Caco-2 (cell line): ENCODE data around the gene PTPRG. TPM values are rescaled to one million over a fixed set of nuclear protein-coding genes. Genes with fewer than 3 reads are reported as not detected.

Experiments used
- BruUV-seq: library from RNA; stranded (reverse); fragments of 400-500 nt; replicated peaks from 2 replicates; lab custom pipeline; 2021; lab: Mats Ljungman, UMichigan
- CTCF ChIA-PET: fragments of 300-600 bp; sonication (Branson Sonifier 250); formaldehyde crosslinking; loops from one replicate; lab custom pipeline; 2022; ENCODE audit warnings: antibody characterized with exemption; lab: Charles Lee
- POLR2A ChIA-PET: fragments of 300-600 bp; sonication (Branson Sonifier 250); formaldehyde crosslinking; loops from one replicate; lab custom pipeline; 2022; ENCODE audit warnings: antibody characterized with exemption; lab: Charles Lee
- DNase-seq, 2 experiments: peaks; one replicate each; pipeline versions ENCODE4 v3.0.0 to v3.0.0-alpha.2; 2020 to 2022
- H3K27me3 ChIP-seq: replicated peaks from 2 replicates; pipeline ENCODE4 v1.6.0; 2011; ENCODE audit warnings: low read length; ENCODE audit not compliant: control insufficient read depth, insufficient read depth
- H3K36me3 ChIP-seq: 2 replicates; pipeline ENCODE4 v1.5.1; 2011; ENCODE audit warnings: low read length; ENCODE audit not compliant: control insufficient read depth, insufficient read depth
- H3K4me1 ChIP-seq: fragments of 250-450 bp; sonication (Bioruptor Pico); 2 replicates; pipeline ENCODE4 v1.5.1; 2020; ENCODE audit warnings: mild to moderate bottlenecking
- H3K4me3 ChIP-seq: 2 replicates; pipeline ENCODE4 v1.5.1; 2011; ENCODE audit warnings: low read depth, mild to moderate bottlenecking, control low read depth, low read length
- H3K9me3 ChIP-seq: fragments of 250-450 bp; sonication (Bioruptor Pico); 2 replicates; pipeline ENCODE4 v1.5.1; 2020; ENCODE audit warnings: mild to moderate bottlenecking, moderate library complexity
- H3K27ac Mint-ChIP-seq: one replicate; pipeline ENCODE4 v1.8.0; 2022; ENCODE audit warnings: mixed read lengths; ENCODE audit not compliant: unreplicated experiment
- H3K27me3 Mint-ChIP-seq: one replicate; pipeline ENCODE4 v1.8.0; 2022; ENCODE audit warnings: mixed read lengths; ENCODE audit not compliant: insufficient read depth, unreplicated experiment
- H3K36me3 Mint-ChIP-seq: one replicate; pipeline ENCODE4 v1.8.0; 2022; ENCODE audit warnings: mild to moderate bottlenecking, mixed read lengths; ENCODE audit not compliant: insufficient read depth, unreplicated experiment
- H3K4me1 Mint-ChIP-seq: one replicate; pipeline ENCODE4 v1.8.0; 2022; ENCODE audit warnings: low read depth, mixed read lengths; ENCODE audit not compliant: unreplicated experiment
- H3K4me3 Mint-ChIP-seq: one replicate; pipeline ENCODE4 v1.8.0; 2022; ENCODE audit warnings: mild to moderate bottlenecking, moderate library complexity, mixed read lengths; ENCODE audit not compliant: unreplicated experiment
- H3K9me3 Mint-ChIP-seq: one replicate; pipeline ENCODE4 v1.8.0; 2022; ENCODE audit warnings: mixed read lengths; ENCODE audit not compliant: unreplicated experiment
- CTCF ChIP-seq, 2 experiments: fragments of 200-600 bp in 1 of 2; IDR thresholded peaks; 1 replicate in 1 of 2; 2 replicates in 1 of 2; pipeline versions ENCODE4 v1.5.1 to v1.8.0; 2011 to 2022; ENCODE audit warnings: antibody characterized with exemption in 1 of 2, control low read depth in 1 of 2, inconsistent platforms in 1 of 2, low read depth in 1 of 2, low read length in 1 of 2, mild to moderate bottlenecking in 1 of 2, moderate library complexity in 1 of 2; ENCODE audit not compliant: insufficient read depth in 1 of 2, severe bottlenecking in 1 of 2, unreplicated experiment in 1 of 2
- intact Hi-C: fragments of 100-400 bp; cut with micrococcal nuclease; formaldehyde crosslinking; loops from one replicate; pipeline ENCODE4 v1.10.0; 2022; ENCODE audit not compliant: unreplicated experiment
- total RNA-seq: library from RNA; stranded (reverse); gene quantifications from 2 replicates; pipeline ENCODE4 v1.2.3, GENCODE V29; 2022

PTPRG gene
- total RNA-seq, 1 experiment from 2014 or later: 46.4 TPM

- no peak for DNase-seq
- Mint-ChIP-seq H3K4me1 (no peaks in the 10 kb centered on the region), H3K27me3 (no peaks in the 10 kb centered on the region), H3K4me3 (no peak overlapping the region), H3K27ac (no peak overlapping the region), H3K36me3 (peaks cover 5% of the 10 kb centered on the region), H3K9me3 (no peaks in the 10 kb centered on the region)
- intact Hi-C loops: no loop called here
- Histone ChIP-seq H3K9me3 (no peaks in the 10 kb centered on the region), H3K4me3 (no peak overlapping the region), H3K36me3 (no peaks in the 10 kb centered on the region), H3K4me1 (no peaks in the 10 kb centered on the region), H3K27me3 (no peaks in the 10 kb centered on the region)
- no TSS peak for BruUV-seq
- CTCF ChIA-PET: no interaction called here
- POLR2A ChIA-PET: no interaction called here
- no peak for TF ChIP-seq CTCF (IDR thresholded peaks at IDR 0.05; ENCODE audit: insufficient read depth in 1 of 2, low read depth in 1 of 2, low read length in 1 of 2, severe bottlenecking in 1 of 2, unreplicated experiment in 1 of 2)
These were observed 610.4 kb downstream of the PTPRG start for GRCh38 chr3:62171789-62172188.

DNA sequence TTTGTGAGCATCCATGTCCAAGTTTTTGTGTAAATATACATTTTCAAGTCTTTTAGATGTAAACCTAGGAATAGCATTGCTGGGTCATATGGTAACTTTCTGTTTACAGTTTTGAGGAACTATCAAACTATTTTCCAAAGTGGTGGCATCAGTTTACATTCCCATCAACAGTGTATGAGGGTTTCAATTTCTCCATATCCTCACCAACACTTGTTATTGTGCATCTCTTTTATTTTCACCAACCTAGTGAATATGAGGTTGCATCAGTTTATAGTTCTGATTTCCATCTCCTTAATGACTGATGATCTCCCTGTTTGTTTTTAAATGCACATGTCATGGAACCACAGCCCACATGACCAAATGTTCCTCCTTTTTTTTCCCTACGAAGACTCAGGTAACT, 610.8 kb downstream of the PTPRG start:
- no peak for DNase-seq
- Mint-ChIP-seq H3K9me3 (no peaks in the 10 kb centered on the region), H3K27ac (no peak overlapping the region), H3K27me3 (no peaks in the 10 kb centered on the region), H3K4me1 (no peaks in the 10 kb centered on the region), H3K36me3 (peaks cover 5% of the 10 kb centered on the region), H3K4me3 (no peak overlapping the region)
- CTCF ChIA-PET: no interaction called here
- Histone ChIP-seq H3K9me3 (no peaks in the 10 kb centered on the region), H3K36me3 (no peaks in the 10 kb centered on the region), H3K4me1 (no peaks in the 10 kb centered on the region), H3K4me3 (no peak overlapping the region), H3K27me3 (no peaks in the 10 kb centered on the region)
- BruUV-seq: no TSS peak
- intact Hi-C loops: no loop called here
- no peak for TF ChIP-seq CTCF (IDR thresholded peaks at IDR 0.05; ENCODE audit: insufficient read depth in 1 of 2, low read depth in 1 of 2, low read length in 1 of 2, severe bottlenecking in 1 of 2, unreplicated experiment in 1 of 2)
- POLR2A ChIA-PET: no interaction called here

- H3K27me3 ChIP-seq: no peaks in the 10 kb centered on the region
- ChIA-PET CTCF (no interaction called here), POLR2A (no interaction called here)
- no peaks in the 10 kb centered on the region for H3K27me3 Mint-ChIP-seq
- BruUV-seq: no TSS peak
- no peaks in the 10 kb centered on the region for H3K9me3 Mint-ChIP-seq
- peaks cover 5% of the 10 kb centered on the region for H3K36me3 Mint-ChIP-seq
- intact Hi-C loops: no loop called here
- no peaks in the 10 kb centered on the region for H3K4me1 Mint-ChIP-seq
- no peaks in the 10 kb centered on the region for H3K36me3 ChIP-seq
- H3K4me3 ChIP-seq: no peak overlapping the region
- no peak overlapping the region for H3K27ac Mint-ChIP-seq
- no peaks in the 10 kb centered on the region for H3K9me3 ChIP-seq
- no peak for DNase-seq
- no peaks in the 10 kb centered on the region for H3K4me1 ChIP-seq
- H3K4me3 Mint-ChIP-seq: no peak overlapping the region
- TF ChIP-seq CTCF (IDR thresholded peaks at IDR 0.05; ENCODE audit: insufficient read depth in 1 of 2, low read depth in 1 of 2, low read length in 1 of 2, severe bottlenecking in 1 of 2, unreplicated experiment in 1 of 2): no peak
These were observed 612.7 kb downstream of the PTPRG start for GRCh38 chr3:62173939-62174515.
